ENCODE results near the gene LGALS7. TPM values are rescaled to one million over a fixed set of nuclear protein-coding genes. Genes with fewer than 3 reads are reported as not detected.

Gene LGALS7
- total and polyA plus RNA-seq, 2 of the 4 experiments (the other 2 are of a cell fraction): not detected

GRCh38 chr19:38793177-38793576 lies 19.9 kb upstream of the LGALS7 start:
- H3K79me1 ChIP-seq (ENCODE audit: low read depth in 1 of 2, low read length in 2 of 2): no peaks in the 10 kb centered on the region
- H4K20me1 ChIP-seq (ENCODE audit: insufficient read depth, low read length): no peaks in the 10 kb centered on the region
- H3K9ac ChIP-seq (ENCODE audit: low read depth, low read length): no peak overlapping the region; the same call in 1 of the 2 replicates
- H3K23ac ChIP-seq (ENCODE audit: low read depth, low read length): peak overlapping the region; percentile 55
- peak overlapping the region; percentile 95; the same call in 2 of the 3 replicates for H2BK15ac ChIP-seq (ENCODE audit: low read depth, low read length)
- H3K27ac ChIP-seq (ENCODE audit: insufficient read depth, low read length): no peak overlapping the region
- peak overlapping the region; percentile 44; the same call in 1 of the 2 replicates for H3K18ac ChIP-seq (ENCODE audit: low read depth, low read length)
- peak overlapping the region; percentile 86 for H4K91ac ChIP-seq (ENCODE audit: insufficient read depth, low read depth, low read length)
- H2AK5ac ChIP-seq (ENCODE audit: low read depth, low read length): peak overlapping the region; percentile 93
- DNase-seq (peak; percentile 60), ATAC-seq (ENCODE audit: low read depth) (peak; percentile 53)
- peak overlapping the region; percentile 86 for H2AK9ac ChIP-seq (replicated peaks; ENCODE audit: low read depth, low read length, poor library complexity)
- H3K36me3 ChIP-seq (ENCODE audit: control insufficient read depth, insufficient read depth, low read length): no peaks in the 10 kb centered on the region
- no peak overlapping the region for H3K4me3 ChIP-seq (ENCODE audit: insufficient read depth, low read depth, low read length)
- in situ Hi-C loops (cut with MboI; ENCODE audit: low sequenced_read_pairs): no loop called here
- peak overlapping the region; percentile 88 for H3K4ac ChIP-seq (ENCODE audit: low read depth, low read length)
- H3K4me1 ChIP-seq (ENCODE audit: control insufficient read depth, insufficient read depth, low read length): peaks cover 5% of the 10 kb centered on the region
- H3K4me2 ChIP-seq (ENCODE audit: low read depth, low read length): 0 out of 2 replicates have a peak overlapping the region, but pooled peaks have one; percentile 33
- peak overlapping the region; percentile 84; the same call in 1 of the 2 replicates for H2BK20ac ChIP-seq (ENCODE audit: low read depth, low read length)
- TF ChIP-seq BHLHE40 (IDR thresholded peaks at IDR 0.05; ENCODE audit: low read depth, low read length) (no peak), NFE2L2 (IDR thresholded peaks at IDR 0.05; ENCODE audit: low read depth, low read length) (no peak)
- dilution Hi-C loops (cut with HindIII; ENCODE audit: low sequenced_read_pairs, unreplicated experiment): no loop called here
- H3K14ac ChIP-seq (replicated peaks; ENCODE audit: low read depth, low read length): peak overlapping the region; percentile 96
- 100% methylated on average over 3 of the region's 8 CpGs; no CpG with 5 or more reads in 1 of the 2 experiments for WGBS, 2 experiments (ENCODE audit: extremely low coverage in 2 of 2, insufficient read length in 1 of 2)
- peak overlapping the region; percentile 62; the same call in 1 of the 2 replicates for H3K56ac ChIP-seq (ENCODE audit: extremely low read depth, insufficient read depth, low read length)
- POLR2A ChIA-PET (ENCODE audit: unreplicated experiment): no interaction called here
- peak overlapping the region; percentile 32 to 98; a peak in 3 of 4 replicates for H4K8ac ChIP-seq (ENCODE audit: low read depth in 2 of 2, low read length in 2 of 2)
- no peaks in the 10 kb centered on the region; the same call in 1 of the 2 replicates for H3K27me3 ChIP-seq (ENCODE audit: control insufficient read depth, insufficient read depth, low read length)
- peak overlapping the region; percentile 84 for H2AFZ ChIP-seq (replicated peaks; ENCODE audit: low read length, poor library complexity)
- no TSS peak for BruUV-seq (replicated peaks)
- H3K9me3 ChIP-seq (ENCODE audit: control insufficient read depth, insufficient read depth, low read length): no peaks in the 10 kb centered on the region
- H2BK120ac ChIP-seq (ENCODE audit: low read depth, low read length): peak overlapping the region; percentile 89
- CTCF ChIA-PET: no interaction called here
- peak overlapping the region; percentile 65 for H4K5ac ChIP-seq (ENCODE audit: low read depth, low read length)
- H3K9me1 ChIP-seq (ENCODE audit: insufficient read depth, low read length): peaks cover 3% of the 10 kb centered on the region; the same call in 1 of the 2 replicates
- intact Hi-C loops (cut with micrococcal nuclease): no loop called here
- peak overlapping the region; percentile 77 for H2BK5ac ChIP-seq (ENCODE audit: low read depth, low read length, poor library complexity, severe bottlenecking)
